ENCODE measurements around the gene SLC25A25. TPM values are rescaled to one million over a fixed set of nuclear protein-coding genes. Genes with fewer than 3 reads are reported as not detected.
A peak's percentile ranks its signal among the peaks of the same experiment; 100 is the strongest.

The SLC25A25 gene
- total and polyA plus RNA-seq, 10 of the 15 experiments (the other 5 are each of a cell fraction or from before 2014, with no cell fraction given): 0.04 to 17.1 (median 12.4) TPM; not detected in 1

- ChIA-PET SMC1A (ENCODE audit: uncharacterized antibody, unreplicated experiment) (interaction anchor here (0.7 to 3.0 kb wide), 3 partner anchors 28 to 69 kb away, joined by 3 to 10 read pairs (median 3); no protein-coding TSS in a partner anchor), CTCF (interaction anchor here (1.0 to 16.0 kb wide), 7 partner anchors 10 to 93 kb away, joined by 4 to 332 read pairs (median 16); no protein-coding TSS in a partner anchor), POLR2A (interaction anchor here (0.7 to 2.7 kb wide), 4 partner anchors 8 to 780 kb away, joined by 3 to 9 read pairs (median 4); no protein-coding TSS in a partner anchor), RAD21 (ENCODE audit: unreplicated experiment) (interaction anchor here (3.7 to 4.0 kb wide), 2 partner anchors 10 to 71 kb away, joined by 16 to 28 read pairs; no protein-coding TSS in a partner anchor)
- intact Hi-C loops (cut with micrococcal nuclease; ENCODE audit: unreplicated experiment): no loop called here
- H3K9me3 ChIP-seq (replicated peaks; ENCODE audit: control insufficient read depth, insufficient read depth, low read length): no peaks in the 10 kb centered on the region; the same call in 2 of the 3 replicates
- H3K79me2 ChIP-seq (ENCODE audit: control insufficient read depth, insufficient read depth, low read length): no peaks in the 10 kb centered on the region
- H3K4me3 ChIP-seq: no peak overlapping the region
- BruUV-seq (replicated peaks): no TSS peak
- no peak overlapping the region for H3K9ac ChIP-seq (ENCODE audit: control insufficient read depth, insufficient read depth, low read length)
- H3K27me3 ChIP-seq (replicated peaks in 1 of 2; ENCODE audit: control insufficient read depth in 2 of 2, insufficient read depth in 2 of 2, low read length in 1 of 2): no peaks in the 10 kb centered on the region
- H3K36me3 ChIP-seq (ENCODE audit: control insufficient read depth in 2 of 2, insufficient read depth in 2 of 2, low read length in 1 of 2): no peaks in the 10 kb centered on the region
- no peak for FAIRE-seq
- peaks cover 42% of the 10 kb centered on the region for H3K4me1 ChIP-seq (ENCODE audit: control insufficient read depth, insufficient read depth, low read length)
- DNase-seq (ENCODE audit: low read depth, low spot score): no peak
- H3K27ac ChIP-seq (ENCODE audit: control insufficient read depth, insufficient read depth): no peak overlapping the region
- ATAC-seq: no peak
- in situ Hi-C loops (cut with MboI): no loop called here
- no peaks in the 10 kb centered on the region for H4K20me1 ChIP-seq (ENCODE audit: control insufficient read depth, insufficient read depth)
- no peak overlapping the region for H2AFZ ChIP-seq (ENCODE audit: control insufficient read depth, low read depth, low read length)
- 70% methylated on average over 5 of the region's 5 CpGs for WGBS (ENCODE audit: insufficient coverage, insufficient replicate concordance, low lambda C conversion rate, missing lambda C conversion rate)
- H3K4me2 ChIP-seq (ENCODE audit: control insufficient read depth, insufficient read depth): no peak overlapping the region
- TF ChIP-seq ZBTB40 (IDR thresholded peaks at IDR 0.05; ENCODE audit: borderline replicate concordance) (peak; percentile 84), IRF5 (IDR thresholded peaks at IDR 0.05; ENCODE audit: borderline replicate concordance) (no peak)
Measured at GRCh38 chr9:128024761-128025308, 43.2 kb upstream of the SLC25A25 start.

Data from GM12878 (cell line).